Measurements from ENCODE around the gene APOA5. TPM values are rescaled to one million over a fixed set of nuclear protein-coding genes. Genes with fewer than 3 reads are reported as not detected.

Gene APOA5
- total and polyA plus RNA-seq, 2 donors (not counting 3 experiments of a cell fraction or from before 2014, with no cell fraction given): not detected

DNA sequence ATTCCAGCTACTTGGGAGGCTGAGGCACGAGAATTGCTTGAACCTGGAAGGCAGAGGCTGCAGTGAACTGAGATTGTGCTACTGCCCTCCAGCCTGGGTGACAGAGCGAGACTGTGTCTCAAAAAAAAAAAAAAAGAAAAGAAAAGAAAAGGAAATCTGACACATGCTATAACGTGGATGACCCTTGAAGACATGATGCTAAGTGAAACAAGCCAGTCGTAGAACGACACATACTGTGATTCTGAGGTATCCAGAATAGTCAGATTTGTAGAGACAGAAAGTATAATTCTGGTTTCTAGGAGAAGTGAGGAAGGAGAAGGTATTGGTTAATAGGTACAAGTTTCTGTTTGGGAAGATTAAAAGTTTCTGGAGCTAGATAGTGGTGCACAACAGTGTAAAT lies 6.7 kb upstream of the APOA5 start:
- Histone ChIP-seq H3K4me3 (replicated peaks in 1 of 3; ENCODE audit: insufficient read depth in 1 of 3, low read depth in 1 of 3, low read length in 3 of 3) (no peak overlapping the region), H3K9me3 (replicated peaks; ENCODE audit: control insufficient read depth, insufficient read depth, low read length) (no peaks in the 10 kb centered on the region), H3K27me3 (ENCODE audit: control insufficient read depth in 2 of 2, insufficient read depth in 2 of 2, low read length in 2 of 2) (peaks cover 4 to 8% of the 10 kb centered on the region in 2 experiments), H3K27ac (ENCODE audit: insufficient read depth, low read depth, low read length) (no peak overlapping the region), H3K9ac (replicated peaks; ENCODE audit: extremely low read depth, insufficient read depth, low read length) (no peak overlapping the region), H3K79me2 (ENCODE audit: control insufficient read depth, insufficient read depth, low read length) (no peaks in the 10 kb centered on the region), H3K4me1 (ENCODE audit: control insufficient read depth, extremely low read depth, insufficient read depth, low read length) (no peaks in the 10 kb centered on the region), H2AFZ (ENCODE audit: low read depth, low read length) (no peak overlapping the region), H3K9me1 (replicated peaks; ENCODE audit: control insufficient read depth, extremely low read depth, insufficient read depth, low read length) (no peaks in the 10 kb centered on the region), H3K4me2 (ENCODE audit: insufficient read depth, low read length) (no peak overlapping the region), H4K20me1 (replicated peaks; ENCODE audit: control insufficient read depth, extremely low read depth, insufficient read depth, low read length) (no peaks in the 10 kb centered on the region), H3K36me3 (ENCODE audit: control insufficient read depth in 2 of 2, extremely low read depth in 1 of 2, insufficient read depth in 2 of 2, low read length in 2 of 2) (no peaks in the 10 kb centered on the region)
- dilution Hi-C loops (cut with MboI; ENCODE audit: extremely low pct_ligation_motif_present, low sequenced_read_pairs): no loop called here
- intact Hi-C loops (cut with micrococcal nuclease): no loop called here
- ChIA-PET CTCF (no interaction called here), POLR2A (no interaction called here)
- BruUV-seq (replicated peaks): no TSS peak
- no peak for TF ChIP-seq CTCF (IDR thresholded peaks at IDR 0.05; ENCODE audit: extremely low read depth in 1 of 2, insufficient read depth in 1 of 2, low read depth in 1 of 2, low read length in 2 of 2)
- no peak for TF ChIP-seq EZH2 (IDR thresholded peaks at IDR 0.05; ENCODE audit: borderline replicate concordance, low read depth, low read length, severe bottlenecking)
- TF ChIP-seq FOS (IDR thresholded peaks at IDR 0.05; ENCODE audit: borderline replicate concordance, insufficient read depth, low read length): no peak
- no peak for TF ChIP-seq JUN (IDR thresholded peaks at IDR 0.05; ENCODE audit: borderline replicate concordance, insufficient read depth, insufficient read length, low read depth)
- no peak for TF ChIP-seq GATA2 (IDR thresholded peaks at IDR 0.05; ENCODE audit: insufficient read depth, insufficient read length, low read depth, low read length)
- TF ChIP-seq MYC (IDR thresholded peaks at IDR 0.05; ENCODE audit: low read depth, low read length): no peak
- TF ChIP-seq POLR2A (IDR thresholded peaks at IDR 0.05; ENCODE audit: low read depth, low read length): no peak
- TF ChIP-seq MAX (IDR thresholded peaks at IDR 0.05; ENCODE audit: insufficient read depth, insufficient read length): no peak
- no peak for TF ChIP-seq POLR2AphosphoS5 (IDR thresholded peaks at IDR 0.05; ENCODE audit: insufficient read depth, low read depth, low read length)
- FAIRE-seq (no peak), DNase-seq (ENCODE audit: low read depth, low spot score) (no peak)
